PC-3 (cell line): ENCODE results near the gene EXOSC7. TPM values are rescaled to one million over a fixed set of nuclear protein-coding genes. Genes with fewer than 3 reads are reported as not detected.
"Not testable (repeated sequence)": the region's sequence is repeated elsewhere in the genome, so short reads cannot be mapped to it uniquely, and the experiment has no call there.

ENCODE experiments used
- ATAC-seq: fragments of 200-7000 bp; cut with Tn5 transposase; 2 replicates; pipeline ENCODE4 v1.9.1; 2020; ENCODE audit warnings: mild to moderate bottlenecking, moderate library complexity
- BruUV-seq: library from RNA; stranded (reverse); fragments of 400-500 nt; replicated peaks from 2 replicates; lab custom pipeline; 2021; lab: Mats Ljungman, UMichigan
- CTCF ChIA-PET: fragments of 300-600 bp; sonication (Branson Sonifier 250); formaldehyde crosslinking; loops from one replicate; lab custom pipeline; 2022; ENCODE audit warnings: antibody characterized with exemption; lab: Charles Lee
- POLR2A ChIA-PET: fragments of 300-600 bp; sonication (Branson Sonifier 250); formaldehyde crosslinking; loops from one replicate; lab custom pipeline; 2022; ENCODE audit warnings: antibody characterized with exemption; ENCODE audit not compliant: unreplicated experiment; lab: Charles Lee
- DNase-seq: peaks from one replicate; pipeline ENCODE4 v3.0.0-alpha.2; 2015
- H2AFZ ChIP-seq: fragments of 300-600 bp; sonication (generic); 2 replicates; pipeline ENCODE4 v1.6.0; 2016; ENCODE audit warnings: antibody characterized with exemption, low read length
- H3F3A ChIP-seq: fragments of 300-600 bp; sonication (generic); one replicate; pipeline ENCODE4 v1.6.0; 2017; ENCODE audit warnings: antibody characterized with exemption, low read length, control low read depth, mild to moderate bottlenecking; ENCODE audit not compliant: unreplicated experiment
- H3K27ac ChIP-seq: fragments of 300-600 bp; sonication (generic); 2 replicates; pipeline ENCODE4 v1.5.1; 2016; ENCODE audit warnings: mild to moderate bottlenecking, low read length
- H3K27me3 ChIP-seq: fragments of 300-600 bp; sonication (generic); 2 replicates; pipeline ENCODE4 v1.6.1; 2016; ENCODE audit warnings: low read length, mixed read lengths
- H3K36me3 ChIP-seq: fragments of 300-600 bp; sonication (generic); 2 replicates; pipeline ENCODE4 v1.6.1; 2016; ENCODE audit warnings: low read depth, mixed run types, low read length, mixed read lengths
- H3K4me1 ChIP-seq: fragments of 300-600 bp; sonication (generic); 2 replicates; pipeline ENCODE4 v1.5.1; 2016; ENCODE audit warnings: low read length; ENCODE audit not compliant: insufficient read depth
- H3K4me2 ChIP-seq: fragments of 300-600 bp; sonication (generic); 2 replicates; pipeline ENCODE4 v1.6.0; 2016; ENCODE audit warnings: low read length
- H3K4me3 ChIP-seq: fragments of 300-600 bp; sonication (generic); 2 replicates; pipeline ENCODE4 v1.5.1; 2016; ENCODE audit warnings: mild to moderate bottlenecking, low read length, mixed read lengths
- H3K79me2 ChIP-seq: fragments of 300-600 bp; sonication (generic); 2 replicates; pipeline ENCODE4 v1.6.1; 2017; ENCODE audit warnings: low read length, mixed read lengths
- H3K9ac ChIP-seq: fragments of 300-600 bp; sonication (generic); 2 replicates; pipeline ENCODE4 v1.6.0; 2016; ENCODE audit warnings: mild to moderate bottlenecking, low read length
- H3K9me2 ChIP-seq: fragments of 300-600 bp; sonication (generic); replicated peaks from 2 replicates; pipeline ENCODE4 v1.6.1; 2016; ENCODE audit warnings: mixed run types, low read length, mixed read lengths
- H3K9me3 ChIP-seq: fragments of 300-600 bp; sonication (generic); 2 replicates; pipeline ENCODE4 v1.6.1; 2016; ENCODE audit warnings: low read length, mixed read lengths
- H4K20me1 ChIP-seq: fragments of 300-600 bp; sonication (generic); 2 replicates; pipeline ENCODE4 v1.6.1; 2016; ENCODE audit warnings: low read length, mixed read lengths
- EZH2 ChIP-seq: fragments of 300-600 bp; sonication (generic); IDR thresholded peaks from one replicate; pipeline ENCODE4 v1.6.1; 2017; ENCODE audit warnings: antibody characterized with exemption, mild to moderate bottlenecking, low read length; ENCODE audit not compliant: unreplicated experiment
- EZH2phosphoT487 ChIP-seq: fragments of 300-600 bp; sonication (generic); IDR thresholded peaks from 2 replicates; pipeline ENCODE4 v1.6.1; 2018; ENCODE audit warnings: mild to moderate bottlenecking, antibody characterized with exemption, low read length, borderline replicate concordance
- intact Hi-C: fragments of 100-400 bp; cut with micrococcal nuclease; formaldehyde crosslinking; loops from 2 replicates; pipeline ENCODE4 v1.9.0; 2023
- total RNA-seq: library from RNA; depleted of rRNA; stranded (reverse); fragments of >200 nt; gene quantifications from 2 replicates; pipeline ENCODE4 v1.2.3, GENCODE V29; 2014
- TF ChIP-seq, protein P1 (sequence below): fragments of 300-600 bp; sonication (generic); conservative IDR thresholded peaks from 2 replicates; pipeline ENCODE4 v1.5.1; 2017; ENCODE audit warnings: antibody characterized with exemption, low read depth, mild to moderate bottlenecking, low read length

EXOSC7 gene
- total RNA-seq, 1 experiment from 2014 or later = 81.5 TPM

GRCh38 chr3:44948239-44948638 lies 27.8 kb upstream of the EXOSC7 start:
- H3K27ac ChIP-seq = no peak overlapping the region
- TF ChIP-seq EZH2phosphoT487 (no peak), EZH2 (no peak)
- TF ChIP-seq, protein P1, sequence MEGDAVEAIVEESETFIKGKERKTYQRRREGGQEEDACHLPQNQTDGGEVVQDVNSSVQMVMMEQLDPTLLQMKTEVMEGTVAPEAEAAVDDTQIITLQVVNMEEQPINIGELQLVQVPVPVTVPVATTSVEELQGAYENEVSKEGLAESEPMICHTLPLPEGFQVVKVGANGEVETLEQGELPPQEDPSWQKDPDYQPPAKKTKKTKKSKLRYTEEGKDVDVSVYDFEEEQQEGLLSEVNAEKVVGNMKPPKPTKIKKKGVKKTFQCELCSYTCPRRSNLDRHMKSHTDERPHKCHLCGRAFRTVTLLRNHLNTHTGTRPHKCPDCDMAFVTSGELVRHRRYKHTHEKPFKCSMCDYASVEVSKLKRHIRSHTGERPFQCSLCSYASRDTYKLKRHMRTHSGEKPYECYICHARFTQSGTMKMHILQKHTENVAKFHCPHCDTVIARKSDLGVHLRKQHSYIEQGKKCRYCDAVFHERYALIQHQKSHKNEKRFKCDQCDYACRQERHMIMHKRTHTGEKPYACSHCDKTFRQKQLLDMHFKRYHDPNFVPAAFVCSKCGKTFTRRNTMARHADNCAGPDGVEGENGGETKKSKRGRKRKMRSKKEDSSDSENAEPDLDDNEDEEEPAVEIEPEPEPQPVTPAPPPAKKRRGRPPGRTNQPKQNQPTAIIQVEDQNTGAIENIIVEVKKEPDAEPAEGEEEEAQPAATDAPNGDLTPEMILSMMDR = no peak
- H2AFZ ChIP-seq = no peak overlapping the region
- no peaks in the 10 kb centered on the region for H3K4me1 ChIP-seq
- BruUV-seq = no TSS peak
- H3F3A ChIP-seq = no peaks in the 10 kb centered on the region
- H3K36me3 ChIP-seq = peaks cover 10% of the 10 kb centered on the region; the same call in 1 of the 2 replicates
- H3K27me3 ChIP-seq = no peaks in the 10 kb centered on the region
- no peak overlapping the region for H3K4me3 ChIP-seq
- 0 out of 2 replicates have a peak, but pooled peaks cover 5% of the 10 kb centered on the region for H4K20me1 ChIP-seq
- ATAC-seq (no peak), DNase-seq (no peak)
- intact Hi-C loops = no loop called here
- ChIA-PET CTCF (interaction anchor here (0.6 kb wide), 1 partner anchor 23 kb away, joined by 3 read pairs; no protein-coding TSS in a partner anchor), POLR2A (no interaction called here)
- H3K79me2 ChIP-seq = peaks cover 37% of the 10 kb centered on the region
- H3K9me3 ChIP-seq = no peaks in the 10 kb centered on the region
- H3K4me2 ChIP-seq = no peak overlapping the region
- no peaks in the 10 kb centered on the region for H3K9me2 ChIP-seq
- H3K9ac ChIP-seq = no peak overlapping the region

DNA sequence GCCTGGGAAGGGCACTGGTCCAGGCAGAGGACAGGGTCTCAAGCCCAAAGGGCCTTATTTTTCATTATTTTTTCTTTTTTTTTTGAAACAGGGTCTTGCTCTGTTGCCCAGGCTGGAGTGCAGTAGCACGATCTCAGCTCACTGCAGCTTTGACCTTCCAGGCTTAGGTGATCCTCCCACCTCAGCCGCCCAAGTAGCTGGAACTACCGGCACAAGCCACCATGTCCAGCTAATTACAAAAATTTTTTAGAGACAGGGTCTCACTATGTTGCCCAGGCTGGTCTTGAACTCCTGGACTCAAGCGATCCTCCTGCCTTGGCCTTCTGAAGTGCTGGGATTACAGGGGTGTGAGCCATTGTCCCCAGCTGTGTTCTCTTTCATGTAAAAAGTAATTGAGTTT lies 26.3 kb upstream of the EXOSC7 start:
- peaks cover 13% of the 10 kb centered on the region for H3K4me1 ChIP-seq
- POLR2A ChIA-PET, H3K9me2 ChIP-seq, H3K27me3 ChIP-seq, ATAC-seq, H2AFZ ChIP-seq, H3K9me3 ChIP-seq, DNase-seq, H3F3A ChIP-seq, H3K27ac ChIP-seq, H3K9ac ChIP-seq, intact Hi-C loops, H3K4me2 ChIP-seq, H3K4me3 ChIP-seq, BruUV-seq: not testable (repeated sequence)
- peaks cover 13% of the 10 kb centered on the region; the same call in 1 of the 2 replicates for H3K36me3 ChIP-seq
- peaks cover 11% of the 10 kb centered on the region; the same call in 1 of the 2 replicates for H4K20me1 ChIP-seq
- CTCF ChIA-PET = interaction anchor here (0.6 kb wide), 1 partner anchor 26 kb away, joined by 7 read pairs; the partner anchor contains the start of genes EXOSC7 and ZDHHC3
- peaks cover 52% of the 10 kb centered on the region for H3K79me2 ChIP-seq

GRCh38 chr3:44950275-44950734 lies 25.7 kb upstream of the EXOSC7 start:
- H3K4me1 ChIP-seq = peaks cover 18% of the 10 kb centered on the region
- no peaks in the 10 kb centered on the region for H3K27me3 ChIP-seq
- no TSS peak for BruUV-seq
- intact Hi-C loops = no loop called here
- no peak overlapping the region for H3K27ac ChIP-seq
- H3K9ac ChIP-seq = no peak overlapping the region
- H4K20me1 ChIP-seq = peaks cover 11% of the 10 kb centered on the region; the same call in 1 of the 2 replicates
- H3K9me2 ChIP-seq = no peaks in the 10 kb centered on the region
- no peaks in the 10 kb centered on the region for H3K9me3 ChIP-seq
- no peak overlapping the region for H3K4me2 ChIP-seq
- no peak overlapping the region for H3K4me3 ChIP-seq
- no peak overlapping the region for H2AFZ ChIP-seq
- POLR2A ChIA-PET = no interaction called here
- peaks cover 12% of the 10 kb centered on the region; the same call in 1 of the 2 replicates for H3K36me3 ChIP-seq
- CTCF ChIA-PET = no interaction called here
- H3F3A ChIP-seq = peaks cover 4% of the 10 kb centered on the region
- TF ChIP-seq, protein P1 = no peak
- TF ChIP-seq EZH2 (no peak), EZH2phosphoT487 (no peak)
- peaks cover 52% of the 10 kb centered on the region for H3K79me2 ChIP-seq
- no peak for ATAC-seq
- no peak for DNase-seq
